ENCODE data around the gene DOK5. TPM values are rescaled to one million over a fixed set of nuclear protein-coding genes. Genes with fewer than 3 reads are reported as not detected.

Gene DOK5
- total and polyA plus RNA-seq, 2 of the 8 experiments (the other 6 are each of a cell fraction or from before 2014, with no cell fraction given): 8.9 to 15.0 TPM

- H3K4me3 ChIP-seq (ENCODE audit: extremely low read depth in 1 of 4, insufficient read depth in 2 of 4, low read depth in 3 of 4, low read length in 4 of 4): no peak overlapping the region
- H3K56ac ChIP-seq (replicated peaks; ENCODE audit: insufficient read length, low read depth, low read length): no peak overlapping the region
- no peak overlapping the region for H3K27ac ChIP-seq (ENCODE audit: low read depth, low read length)
- H2BK15ac ChIP-seq (ENCODE audit: low read length): no peak overlapping the region
- no peak for TF ChIP-seq SIX5 (IDR thresholded peaks at IDR 0.05; ENCODE audit: low read depth, low read length)
- TF ChIP-seq POLR2AphosphoS5 (IDR thresholded peaks at IDR 0.05; ENCODE audit: low read depth, low read length): no peak
- no peak for TF ChIP-seq CBX5 (IDR thresholded peaks at IDR 0.05; ENCODE audit: low read depth, low read length)
- no peak for TF ChIP-seq ATF2 (IDR thresholded peaks at IDR 0.05; ENCODE audit: low read length)
- TF ChIP-seq TAF1 (IDR thresholded peaks at IDR 0.05; ENCODE audit: low read depth, low read length): no peak
- TF ChIP-seq SIRT6 (IDR thresholded peaks at IDR 0.05; ENCODE audit: low read length): no peak
- TF ChIP-seq KDM5A (IDR thresholded peaks at IDR 0.05; ENCODE audit: low read length): no peak
- TF ChIP-seq POLR2A (IDR thresholded peaks at IDR 0.05; ENCODE audit: control extremely low read depth in 1 of 2, low read depth in 2 of 2, low read length in 2 of 2): no peak
- no peak overlapping the region for H4K5ac ChIP-seq (ENCODE audit: insufficient read length, low read depth, low read length)
- H2BK12ac ChIP-seq (ENCODE audit: low read depth, low read length): no peak overlapping the region
- no peak overlapping the region for H2AFZ ChIP-seq (ENCODE audit: low read length)
- ChIA-PET POLR2A (ENCODE audit: partially characterized antibody) (no interaction called here), CTCF (ENCODE audit: partially characterized antibody) (no interaction called here)
- no peak overlapping the region for H3K4me2 ChIP-seq (ENCODE audit: insufficient read depth in 1 of 2, low read depth in 2 of 2, low read length in 2 of 2)
- H4K20me1 ChIP-seq (replicated peaks in 1 of 2; ENCODE audit: control insufficient read depth in 1 of 2, insufficient read depth in 2 of 2, low read length in 2 of 2): no peaks in the 10 kb centered on the region
- H3K23ac ChIP-seq (ENCODE audit: insufficient read length): no peak overlapping the region
- no peak overlapping the region for H2BK20ac ChIP-seq (ENCODE audit: low read length)
- H4K91ac ChIP-seq (replicated peaks; ENCODE audit: insufficient read length, low read length): no peak overlapping the region
- no peak overlapping the region for H3K4ac ChIP-seq (replicated peaks; ENCODE audit: insufficient read length, low read depth, low read length)
- H4K8ac ChIP-seq (ENCODE audit: extremely low read depth, insufficient read depth, low read length): no peak overlapping the region
- no peak overlapping the region for H2AK5ac ChIP-seq (ENCODE audit: low read depth, low read length)
- no peak overlapping the region for H3K9ac ChIP-seq (replicated peaks in 1 of 4; ENCODE audit: extremely low read depth in 1 of 4, low read depth in 3 of 4, low read length in 3 of 4)
- no peak overlapping the region for H3K14ac ChIP-seq (ENCODE audit: insufficient read length)
- H3K18ac ChIP-seq (ENCODE audit: extremely low read depth, low read length): no peak overlapping the region
- DNase-seq (ENCODE audit: low read depth in 1 of 2, low spot score in 2 of 2) (no peak), FAIRE-seq (no peak)
- H3K79me2 ChIP-seq (ENCODE audit: control insufficient read depth in 1 of 2, insufficient read depth in 2 of 2, low read length in 2 of 2): 0 out of 4 replicates have a peak, but pooled peaks cover 0 to 3% of the 10 kb centered on the region in 2 experiments
- H2BK120ac ChIP-seq (replicated peaks; ENCODE audit: low read depth, low read length): no peak overlapping the region
- 93% methylated on average over 8 of the region's 8 CpGs; no CpG with 5 or more reads in 1 of the 2 experiments for WGBS, 2 experiments (ENCODE audit: extremely low coverage in 1 of 2, insufficient coverage in 1 of 2, insufficient read length in 1 of 2, insufficient replicate concordance in 2 of 2, low coverage in 1 of 2, low lambda C conversion rate in 2 of 2, missing lambda C conversion rate in 1 of 2)
- no peaks in the 10 kb centered on the region for H3K27me3 ChIP-seq (replicated peaks in 1 of 4; ENCODE audit: control insufficient read depth in 3 of 4, extremely low read depth in 1 of 4, insufficient read depth in 3 of 4, low read length in 3 of 4)
- H3K36me3 ChIP-seq (ENCODE audit: control insufficient read depth in 2 of 4, insufficient read depth in 4 of 4, low read length in 3 of 4): no peaks in the 10 kb centered on the region
- H3K9me3 ChIP-seq (ENCODE audit: insufficient read depth in 2 of 2, low read depth in 1 of 2, low read length in 1 of 2): no peaks in the 10 kb centered on the region
- H3K4me1 ChIP-seq (replicated peaks in 1 of 4; ENCODE audit: control insufficient read depth in 3 of 4, insufficient read depth in 4 of 4, low read length in 3 of 4): no peaks in the 10 kb centered on the region
- H3K23me2 ChIP-seq (ENCODE audit: low read depth, low read length): no peaks in the 10 kb centered on the region
- no peak overlapping the region for H2BK5ac ChIP-seq (ENCODE audit: low read depth, low read length)
- no peaks in the 10 kb centered on the region for H3K79me1 ChIP-seq (ENCODE audit: low read depth, low read length)
These were observed 10.2 kb downstream of the DOK5 start for GRCh38 chr20:54485631-54486030.
